CD4-positive, alpha-beta memory T cell (primary cell): ENCODE data around the gene SCNM1. TPM values are rescaled to one million over a fixed set of nuclear protein-coding genes. Genes with fewer than 3 reads are reported as not detected.

Experiments
- CTCF ChIA-PET: fragments of 350-600 bp; sonication (Branson Sonifier 250); formaldehyde crosslinking; loops from one replicate; lab custom pipeline; 2021; ENCODE audit warnings: inconsistent platforms; ENCODE audit not compliant: partially characterized antibody; lab: Charles Lee
- POLR2A ChIA-PET: fragments of 350-600 bp; sonication (Branson Sonifier 250); formaldehyde crosslinking; loops from one replicate; lab custom pipeline; 2021; ENCODE audit not compliant: partially characterized antibody; lab: Charles Lee
- DNase-seq, 5 donors: peaks; one replicate each; pipeline versions ENCODE4 v3.0.0 to v3.0.0-alpha.2; 2020 to 2022; ENCODE audit warnings: mixed read lengths in 1 of 5
- H3K27ac ChIP-seq: one replicate; pipeline ENCODE4 v1.7.0; 2013; ENCODE audit warnings: low read depth, low read length
- H3K27me3 ChIP-seq: 2 replicates; pipeline ENCODE4 v1.7.0; 2013; ENCODE audit warnings: mild to moderate bottlenecking, low read length, moderate library complexity; ENCODE audit not compliant: insufficient read depth
- H3K36me3 ChIP-seq: 2 replicates; pipeline ENCODE4 v1.7.0; 2013; ENCODE audit warnings: mild to moderate bottlenecking, low read length, moderate library complexity; ENCODE audit not compliant: insufficient read depth
- H3K4me1 ChIP-seq: 2 replicates; pipeline ENCODE4 v1.7.0; 2013; ENCODE audit warnings: mild to moderate bottlenecking, low read length, moderate library complexity; ENCODE audit not compliant: insufficient read depth
- H3K4me3 ChIP-seq, 2 donors: one replicate each; pipeline ENCODE4 v1.7.0; 2013; ENCODE audit warnings: low read length in 2 of 2, mild to moderate bottlenecking in 1 of 2
- H3K9me3 ChIP-seq, 2 donors: one replicate each; pipeline ENCODE4 v1.7.0; 2013; ENCODE audit warnings: low read length in 2 of 2, control low read depth in 1 of 2; ENCODE audit not compliant: control insufficient read depth in 1 of 2
- H3K27ac Mint-ChIP-seq, 7 donors: one replicate each; pipeline ENCODE4 v1.8.0; 2020 to 2021; ENCODE audit warnings: mixed read lengths in 7 of 7, mild to moderate bottlenecking in 6 of 7, inconsistent platforms in 3 of 7, moderate library complexity in 3 of 7
- H3K27me3 Mint-ChIP-seq, 2 donors: one replicate each; pipeline ENCODE4 v1.8.0; 2020 to 2021; ENCODE audit warnings: mixed read lengths in 2 of 2
- H3K36me3 Mint-ChIP-seq, 2 donors: one replicate each; pipeline ENCODE4 v1.8.0; 2020 to 2021; ENCODE audit warnings: mixed read lengths in 2 of 2, inconsistent platforms in 1 of 2, mild to moderate bottlenecking in 1 of 2
- H3K4me1 Mint-ChIP-seq, 4 donors: one replicate each; pipeline ENCODE4 v1.8.0; 2020 to 2021; ENCODE audit warnings: mixed read lengths in 4 of 4, mild to moderate bottlenecking in 1 of 4
- H3K4me3 Mint-ChIP-seq, 8 donors: one replicate each; pipeline ENCODE4 v1.8.0; 2020 to 2021; ENCODE audit warnings: mixed read lengths in 8 of 8, mild to moderate bottlenecking in 7 of 8, moderate library complexity in 6 of 8, inconsistent platforms in 3 of 8
- H3K9me3 Mint-ChIP-seq, 8 donors: one replicate each; pipeline ENCODE4 v1.8.0; 2020 to 2021; ENCODE audit warnings: mixed read lengths in 8 of 8, mild to moderate bottlenecking in 5 of 8, inconsistent platforms in 3 of 8, moderate library complexity in 1 of 8
- intact Hi-C: fragments of 100-400 bp; cut with micrococcal nuclease; formaldehyde crosslinking; loops from one replicate; pipeline ENCODE4 v1.15.1; 2023
- polyA plus RNA-seq, 2 donors: library from polyadenylated mRNA; unstranded; fragments of 300-500 nt; fragmentation: Illumina TruSeq; gene quantifications; one replicate each; pipeline ENCODE4 v1.2.3, GENCODE V29; 2021
- total RNA-seq, 2 experiments: library from RNA; stranded (reverse); gene quantifications; one replicate each; pipeline ENCODE4 v1.2.3, GENCODE V29; 2021

The SCNM1 gene
- total and polyA plus RNA-seq, 4 experiments from 2014 or later: 57.4 to 80.9 (median 68.9) TPM

DNA sequence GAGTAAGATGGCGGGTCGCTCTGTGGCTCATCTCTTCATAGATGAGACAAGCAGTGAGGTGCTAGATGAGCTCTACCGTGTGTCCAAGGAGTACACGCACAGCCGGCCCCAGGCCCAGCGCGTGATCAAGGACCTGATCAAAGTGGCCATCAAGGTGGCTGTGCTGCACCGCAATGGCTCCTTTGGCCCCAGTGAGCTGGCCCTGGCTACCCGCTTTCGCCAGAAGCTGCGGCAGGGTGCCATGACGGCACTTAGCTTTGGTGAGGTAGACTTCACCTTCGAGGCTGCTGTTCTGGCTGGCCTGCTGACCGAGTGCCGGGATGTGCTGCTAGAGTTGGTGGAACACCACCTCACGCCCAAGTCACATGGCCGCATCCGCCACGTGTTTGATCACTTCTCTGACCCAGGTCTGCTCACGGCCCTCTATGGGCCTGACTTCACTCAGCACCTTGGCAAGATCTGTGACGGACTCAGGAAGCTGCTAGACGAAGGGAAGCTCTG is 7.1 kb upstream of the SCNM1 start:
- no peak for DNase-seq
- peak overlapping the region; percentile 13 for H3K27ac ChIP-seq
- peaks cover 31 to 71% (median 49%) of the 10 kb centered on the region in 4 donors for H3K4me1 Mint-ChIP-seq
- POLR2A ChIA-PET: interaction anchor here (0.7 to 7.8 kb wide), 5 partner anchors 9 to 112 kb away, joined by 3 to 79 read pairs (median 19); partner anchors contain the start of genes C1orf56, LYSMD1, SCNM1 and VPS72
- intact Hi-C loops: loop anchor here (5.0 kb wide), 5 partner anchors 34 to 596 kb away; partner anchors contain the start of genes MINDY1, PI4KB, PRUNE1 and PSMD4
- H3K27ac Mint-ChIP-seq: peak overlapping the region; percentile 84 to 96 (median 93)
- peaks cover 54% of the 10 kb centered on the region for H3K4me1 ChIP-seq
- no peaks in the 10 kb centered on the region for H3K27me3 ChIP-seq
- H3K27me3 Mint-ChIP-seq: no peaks in the 10 kb centered on the region
- no peaks in the 10 kb centered on the region for H3K9me3 Mint-ChIP-seq
- peak overlapping the region; percentile 98 to 100 (median 98) for H3K4me3 Mint-ChIP-seq
- H3K4me3 ChIP-seq: peak overlapping the region in 1 of 2 donors; percentile 82
- H3K9me3 ChIP-seq: no peaks in the 10 kb centered on the region
- CTCF ChIA-PET: interaction anchor here (0.8 to 6.5 kb wide), 6 partner anchors 9 to 161 kb away, joined by 3 to 324 read pairs (median 21); partner anchors contain the start of genes LYSMD1, PSMD4, SCNM1 and VPS72
- peaks cover 11% of the 10 kb centered on the region for H3K36me3 ChIP-seq
- H3K36me3 Mint-ChIP-seq: peaks cover 38 to 46% of the 10 kb centered on the region in 2 donors

DNA sequence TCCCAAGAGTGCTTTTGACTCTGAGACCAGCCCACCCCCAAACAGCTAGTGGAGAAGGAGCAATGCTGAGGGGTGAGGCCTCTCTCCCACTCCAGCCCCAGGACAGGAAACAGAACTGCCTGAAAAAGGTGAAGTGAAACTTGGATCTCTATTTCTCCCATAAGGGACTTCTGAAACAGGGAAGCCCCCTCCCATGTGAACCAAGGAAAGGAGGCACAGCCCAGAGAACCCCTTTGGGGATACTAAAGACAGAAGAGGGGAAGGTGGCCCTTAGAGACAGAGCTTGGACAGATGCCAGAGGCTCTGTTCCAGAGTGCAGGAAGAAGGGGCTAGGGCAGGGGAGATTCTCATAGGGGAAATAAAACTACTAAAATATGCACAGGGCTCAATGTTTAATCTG is 6.6 kb upstream of the SCNM1 start:
- H3K27me3 ChIP-seq: no peaks in the 10 kb centered on the region
- H3K27me3 Mint-ChIP-seq: no peaks in the 10 kb centered on the region

DNA sequence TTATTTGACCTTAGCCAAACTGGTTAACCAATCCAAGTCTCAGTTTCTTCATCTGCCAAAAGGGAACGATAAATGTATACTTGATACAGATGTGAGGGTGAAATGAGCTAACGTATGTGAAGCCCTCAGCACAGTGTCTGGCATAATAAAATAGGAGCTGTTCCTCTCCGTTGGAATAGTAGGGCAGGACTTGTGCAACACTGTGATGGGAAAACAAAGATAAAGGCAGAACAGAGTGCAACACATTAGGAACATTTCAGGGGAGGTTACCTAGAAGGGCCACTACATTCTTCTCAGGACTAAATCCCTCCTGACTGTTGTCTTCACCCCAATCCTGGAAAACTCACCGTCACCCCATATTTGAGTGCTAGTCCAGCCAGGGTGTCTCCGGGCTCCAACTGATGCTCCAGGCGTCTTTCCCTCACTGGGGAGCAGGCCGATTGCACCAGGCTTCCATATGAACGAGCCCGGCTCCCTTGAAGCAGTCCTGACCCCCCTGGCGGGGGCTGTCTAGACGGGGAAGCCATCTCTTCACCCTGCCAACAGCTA is 1.1 kb upstream of the SCNM1 start:
- peaks cover 34 to 73% (median 55%) of the 10 kb centered on the region in 4 donors for H3K4me1 Mint-ChIP-seq
- intact Hi-C loops: loop anchor here (1.0 kb wide), 1 partner anchor 8 kb away; no protein-coding TSS in a partner anchor

More for the DNA sequence above, 6.6 kb upstream of the SCNM1 start:
- peak overlapping the region; percentile 13 for H3K27ac ChIP-seq
- intact Hi-C loops: loop anchor here (5.0 kb wide), 5 partner anchors 33 to 597 kb away; partner anchors contain the start of genes MINDY1, PI4KB, PRUNE1 and PSMD4
- no peaks in the 10 kb centered on the region for H3K9me3 ChIP-seq
- no peaks in the 10 kb centered on the region for H3K9me3 Mint-ChIP-seq
- peaks cover 13% of the 10 kb centered on the region for H3K36me3 ChIP-seq
- ChIA-PET CTCF (interaction anchor here (4.0 to 6.5 kb wide), 3 partner anchors 30 to 135 kb away, joined by 25 to 324 read pairs (median 80); partner anchors contain the start of gene VPS72), POLR2A (interaction anchor here (0.7 to 7.8 kb wide), 5 partner anchors 9 to 103 kb away, joined by 3 to 79 read pairs (median 3); partner anchors contain the start of genes LYSMD1, SCNM1 and VPS72)
- peaks cover 57% of the 10 kb centered on the region for H3K4me1 ChIP-seq
- no peak overlapping the region for H3K4me3 ChIP-seq
- peak overlapping the region; percentile 48 to 100 (median 80) for H3K4me3 Mint-ChIP-seq
- DNase-seq: no peak
- peak overlapping the region; percentile 84 to 94 (median 91) for H3K27ac Mint-ChIP-seq
- H3K36me3 Mint-ChIP-seq: peaks cover 38 to 52% of the 10 kb centered on the region in 2 donors
- H3K4me1 Mint-ChIP-seq: peaks cover 34 to 75% (median 53%) of the 10 kb centered on the region in 4 donors

DNA sequence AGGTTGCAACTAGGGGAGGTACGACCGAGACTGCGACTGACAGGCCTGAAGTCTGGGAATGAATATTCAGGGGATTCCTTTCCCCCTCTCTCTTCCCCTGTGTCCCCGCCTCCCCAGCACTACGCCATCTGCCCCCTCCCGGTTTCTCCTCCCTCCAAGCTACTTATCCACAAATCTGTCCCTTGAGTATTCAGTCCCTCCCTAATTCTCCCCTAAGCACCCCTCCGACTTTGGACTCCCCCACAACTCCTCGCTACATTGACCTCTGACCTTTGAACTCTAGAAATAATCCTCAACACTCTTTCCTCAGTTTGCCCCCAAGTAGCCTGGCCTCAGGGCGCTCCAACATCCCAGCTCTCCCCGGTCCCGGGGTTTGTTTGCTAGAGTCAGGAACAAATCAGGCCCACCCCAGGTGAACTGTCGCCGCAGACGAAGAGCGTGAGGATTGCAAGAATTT is 635 bp upstream of the SCNM1 start:
- DNase-seq: no peak
- ChIA-PET CTCF (interaction anchor here (1.2 kb wide), 2 partner anchors 9 to 66 kb away, joined by 6 to 10 read pairs; partner anchors contain the start of gene TNFAIP8L2), POLR2A (interaction anchor here (0.6 to 6.9 kb wide), 11 partner anchors 8 to 159 kb away, joined by 3 to 79 read pairs (median 6); partner anchors contain the start of genes C1orf56, MINDY1, PIP5K1A and PSMD4)
- peak overlapping the region in 1 of 2 donors; percentile 49 for H3K4me3 ChIP-seq
- peak overlapping the region; percentile 93 to 99 (median 98) for H3K27ac Mint-ChIP-seq
- H3K36me3 Mint-ChIP-seq: peaks cover 34 to 56% of the 10 kb centered on the region in 2 donors
- H3K4me1 Mint-ChIP-seq: peaks cover 31 to 68% (median 51%) of the 10 kb centered on the region in 4 donors
- intact Hi-C loops: loop anchor here (1.0 kb wide), 1 partner anchor 8 kb away; no protein-coding TSS in a partner anchor
- no peaks in the 10 kb centered on the region for H3K27me3 ChIP-seq
- H3K9me3 ChIP-seq: no peaks in the 10 kb centered on the region
- peak overlapping the region; percentile 73 for H3K27ac ChIP-seq
- H3K27me3 Mint-ChIP-seq: peaks cover 2% of the 10 kb centered on the region in 2 donors
- peaks cover 20% of the 10 kb centered on the region for H3K36me3 ChIP-seq
- peak overlapping the region; percentile 94 to 100 (median 98) for H3K4me3 Mint-ChIP-seq
- peaks cover 48% of the 10 kb centered on the region for H3K4me1 ChIP-seq
- peaks cover 0 to 5% (median 0%) of the 10 kb centered on the region in 8 donors for H3K9me3 Mint-ChIP-seq

More for the DNA sequence above, 1.1 kb upstream of the SCNM1 start:
- Mint-ChIP-seq H3K4me3 (peak overlapping the region in 7 of 8 donors; percentile 49 to 100 (median 96)), H3K9me3 (peaks cover 0 to 5% (median 0%) of the 10 kb centered on the region in 8 donors), H3K36me3 (peaks cover 35 to 55% of the 10 kb centered on the region in 2 donors), H3K27ac (peak overlapping the region in 5 of 7 donors; percentile 26 to 98 (median 63)), H3K27me3 (peaks cover 2% of the 10 kb centered on the region in 2 donors)
- H3K27me3 ChIP-seq: no peaks in the 10 kb centered on the region
- H3K4me3 ChIP-seq: no peak overlapping the region
- no peaks in the 10 kb centered on the region for H3K9me3 ChIP-seq
- no peak for DNase-seq
- peaks cover 15% of the 10 kb centered on the region for H3K36me3 ChIP-seq
- H3K27ac ChIP-seq: peak overlapping the region; percentile 73
- H3K4me1 ChIP-seq: peaks cover 53% of the 10 kb centered on the region
- CTCF ChIA-PET: interaction anchor here (1.2 kb wide), 2 partner anchors 9 to 65 kb away, joined by 6 to 10 read pairs; partner anchors contain the start of gene TNFAIP8L2
- POLR2A ChIA-PET: interaction anchor here (0.6 to 6.9 kb wide), 8 partner anchors 8 to 159 kb away, joined by 3 to 79 read pairs (median 6); partner anchors contain the start of genes C1orf56, MINDY1, PIP5K1A and TNFAIP8L2

DNA sequence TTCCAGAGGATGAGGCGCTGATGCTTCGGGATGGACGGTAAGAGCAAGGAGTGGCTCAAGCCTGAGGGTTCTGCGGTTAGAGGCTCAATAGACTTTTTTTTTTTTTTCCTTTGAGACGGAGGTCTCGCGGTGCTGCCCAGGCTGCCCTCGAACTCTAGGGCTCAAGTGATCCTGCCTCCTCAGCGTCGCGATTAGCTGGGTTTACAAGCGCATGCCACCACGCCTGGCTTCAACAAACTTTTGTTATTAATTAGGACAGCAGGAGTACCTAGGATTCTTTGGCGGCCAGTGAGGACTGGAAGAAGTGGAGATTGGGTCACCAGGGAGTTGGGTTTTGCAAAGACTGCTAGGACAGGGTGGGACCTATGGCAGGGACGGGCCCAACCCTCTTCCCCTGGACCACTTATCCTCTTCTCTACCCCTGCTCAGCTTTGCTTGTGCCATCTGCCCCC is 587 bp downstream of the SCNM1 start:
- peaks cover 2% of the 10 kb centered on the region in 2 donors for H3K27me3 Mint-ChIP-seq
- H3K27ac Mint-ChIP-seq: peak overlapping the region; percentile 93 to 99 (median 98)
- ChIA-PET POLR2A (interaction anchor here (0.6 to 6.9 kb wide), 18 partner anchors 9 to 811 kb away, joined by 3 to 79 read pairs (median 4); partner anchors contain the start of genes C1orf56, MINDY1, PIP5K1A and PSMD4), CTCF (interaction anchor here (0.7 to 3.5 kb wide), 6 partner anchors 9 to 174 kb away, joined by 3 to 17 read pairs (median 5); partner anchors contain the start of genes TMOD4, TNFAIP8L2 and VPS72)
- Histone ChIP-seq H3K27me3 (no peaks in the 10 kb centered on the region), H3K36me3 (peaks cover 27% of the 10 kb centered on the region), H3K27ac (peak overlapping the region; percentile 73), H3K4me1 (peaks cover 36% of the 10 kb centered on the region), H3K9me3 (no peaks in the 10 kb centered on the region), H3K4me3 (peak overlapping the region; percentile 91 to 99)
- peak overlapping the region; percentile 94 to 100 (median 98) for H3K4me3 Mint-ChIP-seq
- H3K4me1 Mint-ChIP-seq: peaks cover 26 to 57% (median 43%) of the 10 kb centered on the region in 4 donors
- DNase-seq: no peak
- peaks cover 0 to 5% (median 0%) of the 10 kb centered on the region in 8 donors for H3K9me3 Mint-ChIP-seq
- intact Hi-C loops: loop anchor here (1.0 kb wide), 3 partner anchors 24 to 88 kb away; partner anchors contain the start of genes PIP5K1A, PSMD4 and VPS72
- H3K36me3 Mint-ChIP-seq: peaks cover 35 to 63% of the 10 kb centered on the region in 2 donors

DNA sequence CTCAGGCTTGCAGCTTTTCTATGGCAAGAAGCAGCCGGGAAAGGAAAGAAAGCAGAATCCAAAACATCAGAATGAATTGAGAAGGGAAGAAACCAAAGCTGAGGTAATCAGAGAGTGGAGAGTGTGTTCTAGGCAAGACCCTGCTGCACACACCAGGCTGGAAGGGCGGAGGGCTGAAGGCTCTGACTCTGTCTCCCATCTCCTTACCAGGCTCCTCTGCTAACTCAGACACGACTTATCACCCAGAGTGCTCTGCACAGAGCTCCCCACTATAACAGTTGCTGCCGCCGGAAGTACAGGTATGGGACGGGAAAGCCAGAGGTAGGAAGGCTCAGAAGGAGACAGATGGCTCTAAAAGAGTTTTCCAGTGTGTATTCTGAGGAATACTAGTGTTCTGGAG is 1.2 kb downstream of the SCNM1 start:
- Mint-ChIP-seq H3K27ac (peak overlapping the region; percentile 26 to 98 (median 81)), H3K4me3 (peak overlapping the region; percentile 94 to 100 (median 98)), H3K4me1 (peaks cover 21 to 51% (median 38%) of the 10 kb centered on the region in 4 donors), H3K9me3 (peaks cover 0 to 5% (median 0%) of the 10 kb centered on the region in 8 donors), H3K36me3 (peaks cover 29 to 61% of the 10 kb centered on the region in 2 donors), H3K27me3 (peaks cover 2% of the 10 kb centered on the region in 2 donors)
- POLR2A ChIA-PET: interaction anchor here (0.6 to 6.9 kb wide), 11 partner anchors 8 to 812 kb away, joined by 3 to 79 read pairs (median 7); partner anchors contain the start of genes MINDY1, PIP5K1A, TMOD4 and TNFAIP8L2
- Histone ChIP-seq H3K27me3 (no peaks in the 10 kb centered on the region), H3K9me3 (no peaks in the 10 kb centered on the region), H3K4me1 (peaks cover 30% of the 10 kb centered on the region), H3K4me3 (peak overlapping the region in 1 of 2 donors; percentile 91), H3K27ac (peak overlapping the region; percentile 73), H3K36me3 (peaks cover 27% of the 10 kb centered on the region)
- no peak for DNase-seq
- CTCF ChIA-PET: interaction anchor here (1.2 to 3.5 kb wide), 3 partner anchors 10 to 67 kb away, joined by 4 to 17 read pairs (median 6); partner anchors contain the start of gene TNFAIP8L2
- intact Hi-C loops: no loop called here
